ENCODE measurements around the gene ANO3.

DNA sequence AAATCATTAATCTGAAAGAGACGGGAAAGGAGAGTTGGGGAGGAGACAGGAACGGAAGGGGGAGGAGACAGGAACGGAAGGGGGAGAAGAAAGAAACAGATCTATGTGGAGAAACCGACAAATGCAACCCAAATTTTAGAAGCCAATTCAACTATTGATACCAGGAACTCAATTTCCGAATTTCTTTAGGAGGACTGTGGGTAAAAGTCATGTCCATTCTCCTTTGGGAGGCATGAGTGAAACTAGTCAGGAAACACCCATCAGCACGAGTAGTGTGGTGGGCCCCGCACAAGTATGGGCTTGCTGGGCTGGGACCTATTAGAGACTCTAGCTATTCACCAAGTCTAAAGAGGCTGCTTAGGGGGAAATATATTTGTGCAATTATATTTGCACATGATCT, 18.1 kb downstream of the ANO3 start:
- no peak for TF ChIP-seq CTCF (IDR thresholded peaks at IDR 0.05; ENCODE audit: low read depth, low read length, poor library complexity, severe bottlenecking)
- TF ChIP-seq EZH2phosphoT487 (IDR thresholded peaks at IDR 0.05; ENCODE audit: borderline replicate concordance, low read length) = no peak
